HepG2 (cell line): Measurements from ENCODE around the gene KBTBD3. TPM values are rescaled to one million over a fixed set of nuclear protein-coding genes. Genes with fewer than 3 reads are reported as not detected.

Experiments used
- SMYD3 ChIP-seq: sonication (generic); formaldehyde crosslinking; IDR thresholded peaks from 2 replicates; pipeline ENCODE4 v1.8.1; 2023; ENCODE audit warnings: mild to moderate bottlenecking, missing genetic modification reagents
- TOE1 ChIP-seq: sonication (generic); formaldehyde crosslinking; IDR thresholded peaks from 2 replicates; pipeline ENCODE4 v1.4.0; 2020; ENCODE audit warnings: mild to moderate bottlenecking, missing genetic modification reagents
- U2AF1 ChIP-seq: fragments of 200-400 bp; formaldehyde crosslinking; optimal IDR thresholded peaks from 2 replicates; pipeline ENCODE3; 2017; ENCODE audit warnings: mild to moderate bottlenecking, low read depth, low read length
- ZNF337 ChIP-seq: sonication (generic); formaldehyde crosslinking; IDR thresholded peaks from 2 replicates; pipeline ENCODE4 v1.5.1; 2020; ENCODE audit warnings: missing genetic modification reagents, low read depth, mild to moderate bottlenecking, borderline replicate concordance
- ZNF441 ChIP-seq: sonication (generic); formaldehyde crosslinking; IDR thresholded peaks from 2 replicates; pipeline ENCODE4 v1.7.0; 2021; ENCODE audit warnings: missing genetic modification reagents, borderline replicate concordance
- polyA plus RNA-seq, 8 experiments: library from polyadenylated mRNA; depleted of rRNA in 3 of 8; stranded (reverse) in 7 of 8; unstranded in 1 of 8; fragments of >200 nt; fragmentation: Illumina TruSeq in 4 of 8; extraction: Trizol in 4 of 8; gene quantifications; 2 replicates each; pipeline versions ENCODE4 v1.2.1 to v1.2.3, GENCODE V29; 2011 to 2016; ENCODE audit warnings: low read depth in 4 of 8, missing spikeins in 1 of 8, mixed read lengths in 1 of 8; ENCODE audit not compliant: insufficient read depth in 1 of 8
- total RNA-seq, 5 experiments: library from RNA; depleted of rRNA; stranded (reverse); fragments of >200 nt; fragmentation: Illumina TruSeq; extraction: Trizol; gene quantifications; 2 replicates each; pipeline ENCODE4 v1.2.3, GENCODE V29; 2016; ENCODE audit warnings: low read depth in 1 of 5
- TF ChIP-seq, protein P1 (sequence below): sonication (generic); formaldehyde crosslinking; IDR thresholded peaks from 2 replicates; pipeline ENCODE4 v1.9.0; 2021; ENCODE audit warnings: mild to moderate bottlenecking, missing genetic modification reagents
- TF ChIP-seq, protein P2 (sequence below): sonication (generic); formaldehyde crosslinking; IDR thresholded peaks from 2 replicates; pipeline ENCODE4 v1.4.0; 2020; ENCODE audit warnings: missing genetic modification reagents
- TF ChIP-seq, protein P3 (sequence below): sonication (generic); formaldehyde crosslinking; IDR thresholded peaks from 2 replicates; pipeline ENCODE4 v1.5.1; 2020; ENCODE audit warnings: missing genetic modification reagents, mild to moderate bottlenecking, borderline replicate concordance
- TF ChIP-seq, protein P4 (sequence below): IDR thresholded peaks from 2 replicates; pipeline ENCODE4 v1.6.1; 2016

Gene KBTBD3
- total and polyA plus RNA-seq, 2 of the 13 experiments (the other 11 are each of a cell fraction or from before 2014, with no cell fraction given) = 1.8 to 7.4 TPM

DNA sequence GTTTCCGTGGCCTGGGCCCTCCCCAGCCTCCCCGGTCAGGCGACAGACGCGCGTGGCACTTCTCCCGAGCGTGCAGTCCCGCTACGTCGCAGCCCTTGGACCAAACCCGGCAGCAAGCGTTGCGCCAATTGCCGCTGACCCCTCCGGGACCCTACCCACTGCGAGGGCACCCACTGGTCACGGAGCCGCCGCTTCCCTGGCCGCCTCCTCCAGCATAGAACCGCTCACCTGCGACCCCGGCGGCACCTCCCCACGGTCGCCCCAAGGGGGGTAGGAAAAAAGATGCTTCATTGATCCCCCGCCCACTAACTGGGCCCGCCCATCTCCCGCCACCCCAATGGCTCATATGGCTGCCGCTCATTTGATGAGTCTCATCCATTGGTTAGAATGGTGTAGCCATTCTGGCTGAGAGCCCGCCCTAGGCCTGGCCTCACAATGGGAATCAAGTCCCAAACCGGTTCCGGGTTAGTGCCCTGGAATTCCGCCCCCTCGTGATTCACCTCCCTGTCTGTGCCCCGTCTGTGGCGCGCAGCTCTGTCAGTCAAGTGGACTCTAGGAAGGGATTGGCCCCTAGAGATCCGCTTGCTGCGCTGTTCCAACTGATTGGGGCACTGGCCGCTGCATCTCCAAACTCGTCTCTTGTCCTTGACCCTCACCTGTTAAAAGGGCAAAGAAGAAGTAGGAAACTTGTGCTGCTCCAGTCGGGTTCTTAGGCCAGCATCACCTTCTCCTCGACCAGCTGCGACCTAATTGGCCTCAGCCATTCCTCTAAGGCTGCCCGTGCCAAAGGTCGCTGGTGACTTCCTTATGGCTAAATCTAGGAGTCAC is 55.0 kb downstream of the KBTBD3 start, which contains the start of gene MSANTD4 (continued):
- TF ChIP-seq, protein P1, sequence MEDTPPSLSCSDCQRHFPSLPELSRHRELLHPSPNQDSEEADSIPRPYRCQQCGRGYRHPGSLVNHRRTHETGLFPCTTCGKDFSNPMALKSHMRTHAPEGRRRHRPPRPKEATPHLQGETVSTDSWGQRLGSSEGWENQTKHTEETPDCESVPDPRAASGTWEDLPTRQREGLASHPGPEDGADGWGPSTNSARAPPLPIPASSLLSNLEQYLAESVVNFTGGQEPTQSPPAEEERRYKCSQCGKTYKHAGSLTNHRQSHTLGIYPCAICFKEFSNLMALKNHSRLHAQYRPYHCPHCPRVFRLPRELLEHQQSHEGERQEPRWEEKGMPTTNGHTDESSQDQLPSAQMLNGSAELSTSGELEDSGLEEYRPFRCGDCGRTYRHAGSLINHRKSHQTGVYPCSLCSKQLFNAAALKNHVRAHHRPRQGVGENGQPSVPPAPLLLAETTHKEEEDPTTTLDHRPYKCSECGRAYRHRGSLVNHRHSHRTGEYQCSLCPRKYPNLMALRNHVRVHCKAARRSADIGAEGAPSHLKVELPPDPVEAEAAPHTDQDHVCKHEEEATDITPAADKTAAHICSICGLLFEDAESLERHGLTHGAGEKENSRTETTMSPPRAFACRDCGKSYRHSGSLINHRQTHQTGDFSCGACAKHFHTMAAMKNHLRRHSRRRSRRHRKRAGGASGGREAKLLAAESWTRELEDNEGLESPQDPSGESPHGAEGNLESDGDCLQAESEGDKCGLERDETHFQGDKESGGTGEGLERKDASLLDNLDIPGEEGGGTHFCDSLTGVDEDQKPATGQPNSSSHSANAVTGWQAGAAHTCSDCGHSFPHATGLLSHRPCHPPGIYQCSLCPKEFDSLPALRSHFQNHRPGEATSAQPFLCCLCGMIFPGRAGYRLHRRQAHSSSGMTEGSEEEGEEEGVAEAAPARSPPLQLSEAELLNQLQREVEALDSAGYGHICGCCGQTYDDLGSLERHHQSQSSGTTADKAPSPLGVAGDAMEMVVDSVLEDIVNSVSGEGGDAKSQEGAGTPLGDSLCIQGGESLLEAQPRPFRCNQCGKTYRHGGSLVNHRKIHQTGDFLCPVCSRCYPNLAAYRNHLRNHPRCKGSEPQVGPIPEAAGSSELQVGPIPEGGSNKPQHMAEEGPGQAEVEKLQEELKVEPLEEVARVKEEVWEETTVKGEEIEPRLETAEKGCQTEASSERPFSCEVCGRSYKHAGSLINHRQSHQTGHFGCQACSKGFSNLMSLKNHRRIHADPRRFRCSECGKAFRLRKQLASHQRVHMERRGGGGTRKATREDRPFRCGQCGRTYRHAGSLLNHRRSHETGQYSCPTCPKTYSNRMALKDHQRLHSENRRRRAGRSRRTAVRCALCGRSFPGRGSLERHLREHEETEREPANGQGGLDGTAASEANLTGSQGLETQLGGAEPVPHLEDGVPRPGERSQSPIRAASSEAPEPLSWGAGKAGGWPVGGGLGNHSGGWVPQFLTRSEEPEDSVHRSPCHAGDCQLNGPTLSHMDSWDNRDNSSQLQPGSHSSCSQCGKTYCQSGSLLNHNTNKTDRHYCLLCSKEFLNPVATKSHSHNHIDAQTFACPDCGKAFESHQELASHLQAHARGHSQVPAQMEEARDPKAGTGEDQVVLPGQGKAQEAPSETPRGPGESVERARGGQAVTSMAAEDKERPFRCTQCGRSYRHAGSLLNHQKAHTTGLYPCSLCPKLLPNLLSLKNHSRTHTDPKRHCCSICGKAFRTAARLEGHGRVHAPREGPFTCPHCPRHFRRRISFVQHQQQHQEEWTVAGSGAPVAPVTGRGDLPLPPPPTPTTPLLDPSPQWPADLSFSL (CRISPR knock-in tag) = no peak
- no peak for TF ChIP-seq U2AF1
- no peak for TF ChIP-seq TOE1 (CRISPR knock-in tag)
- TF ChIP-seq, protein P2, sequence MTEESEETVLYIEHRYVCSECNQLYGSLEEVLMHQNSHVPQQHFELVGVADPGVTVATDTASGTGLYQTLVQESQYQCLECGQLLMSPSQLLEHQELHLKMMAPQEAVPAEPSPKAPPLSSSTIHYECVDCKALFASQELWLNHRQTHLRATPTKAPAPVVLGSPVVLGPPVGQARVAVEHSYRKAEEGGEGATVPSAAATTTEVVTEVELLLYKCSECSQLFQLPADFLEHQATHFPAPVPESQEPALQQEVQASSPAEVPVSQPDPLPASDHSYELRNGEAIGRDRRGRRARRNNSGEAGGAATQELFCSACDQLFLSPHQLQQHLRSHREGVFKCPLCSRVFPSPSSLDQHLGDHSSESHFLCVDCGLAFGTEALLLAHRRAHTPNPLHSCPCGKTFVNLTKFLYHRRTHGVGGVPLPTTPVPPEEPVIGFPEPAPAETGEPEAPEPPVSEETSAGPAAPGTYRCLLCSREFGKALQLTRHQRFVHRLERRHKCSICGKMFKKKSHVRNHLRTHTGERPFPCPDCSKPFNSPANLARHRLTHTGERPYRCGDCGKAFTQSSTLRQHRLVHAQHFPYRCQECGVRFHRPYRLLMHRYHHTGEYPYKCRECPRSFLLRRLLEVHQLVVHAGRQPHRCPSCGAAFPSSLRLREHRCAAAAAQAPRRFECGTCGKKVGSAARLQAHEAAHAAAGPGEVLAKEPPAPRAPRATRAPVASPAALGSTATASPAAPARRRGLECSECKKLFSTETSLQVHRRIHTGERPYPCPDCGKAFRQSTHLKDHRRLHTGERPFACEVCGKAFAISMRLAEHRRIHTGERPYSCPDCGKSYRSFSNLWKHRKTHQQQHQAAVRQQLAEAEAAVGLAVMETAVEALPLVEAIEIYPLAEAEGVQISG = peak; percentile 24
- no peak for TF ChIP-seq ZNF337 (CRISPR knock-in tag)
- TF ChIP-seq ZNF441 = no peak
- TF ChIP-seq, protein P3, sequence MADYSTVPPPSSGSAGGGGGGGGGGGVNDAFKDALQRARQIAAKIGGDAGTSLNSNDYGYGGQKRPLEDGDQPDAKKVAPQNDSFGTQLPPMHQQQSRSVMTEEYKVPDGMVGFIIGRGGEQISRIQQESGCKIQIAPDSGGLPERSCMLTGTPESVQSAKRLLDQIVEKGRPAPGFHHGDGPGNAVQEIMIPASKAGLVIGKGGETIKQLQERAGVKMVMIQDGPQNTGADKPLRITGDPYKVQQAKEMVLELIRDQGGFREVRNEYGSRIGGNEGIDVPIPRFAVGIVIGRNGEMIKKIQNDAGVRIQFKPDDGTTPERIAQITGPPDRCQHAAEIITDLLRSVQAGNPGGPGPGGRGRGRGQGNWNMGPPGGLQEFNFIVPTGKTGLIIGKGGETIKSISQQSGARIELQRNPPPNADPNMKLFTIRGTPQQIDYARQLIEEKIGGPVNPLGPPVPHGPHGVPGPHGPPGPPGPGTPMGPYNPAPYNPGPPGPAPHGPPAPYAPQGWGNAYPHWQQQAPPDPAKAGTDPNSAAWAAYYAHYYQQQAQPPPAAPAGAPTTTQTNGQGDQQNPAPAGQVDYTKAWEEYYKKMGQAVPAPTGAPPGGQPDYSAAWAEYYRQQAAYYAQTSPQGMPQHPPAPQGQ (CRISPR knock-in tag) = no peak
- no peak for TF ChIP-seq SMYD3 (CRISPR knock-in tag)
- TF ChIP-seq, protein P4, sequence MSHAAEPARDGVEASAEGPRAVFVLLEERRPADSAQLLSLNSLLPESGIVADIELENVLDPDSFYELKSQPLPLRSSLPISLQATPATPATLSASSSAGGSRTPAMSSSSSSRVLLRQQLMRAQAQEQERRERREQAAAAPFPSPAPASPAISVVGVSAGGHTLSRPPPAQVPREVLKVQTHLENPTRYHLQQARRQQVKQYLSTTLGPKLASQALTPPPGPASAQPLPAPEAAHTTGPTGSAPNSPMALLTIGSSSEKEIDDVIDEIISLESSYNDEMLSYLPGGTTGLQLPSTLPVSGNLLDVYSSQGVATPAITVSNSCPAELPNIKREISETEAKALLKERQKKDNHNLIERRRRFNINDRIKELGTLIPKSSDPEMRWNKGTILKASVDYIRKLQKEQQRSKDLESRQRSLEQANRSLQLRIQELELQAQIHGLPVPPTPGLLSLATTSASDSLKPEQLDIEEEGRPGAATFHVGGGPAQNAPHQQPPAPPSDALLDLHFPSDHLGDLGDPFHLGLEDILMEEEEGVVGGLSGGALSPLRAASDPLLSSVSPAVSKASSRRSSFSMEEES (CRISPR knock-in tag) = no peak
